Prostate gland (tissue), 2 donors: Measurements from ENCODE around the gene GALNT16. TPM values are rescaled to one million over a fixed set of nuclear protein-coding genes. Genes with fewer than 3 reads are reported as not detected.

Experiments used
- DNase-seq: peaks from one replicate; pipeline ENCODE4 v3.0.0-alpha.2; 2019; ENCODE audit warnings: low spot score
- H3K27ac ChIP-seq, 2 donors: fragments of 200-600 bp; sonication (generic); 2 replicates each; pipeline ENCODE4 v1.5.1; 2017 to 2019
- H3K27me3 ChIP-seq: fragments of 200-600 bp; sonication (generic); replicated peaks from 2 replicates; pipeline ENCODE4 v1.5.1; 2019; ENCODE audit not compliant: insufficient read depth
- H3K36me3 ChIP-seq, 2 donors: fragments of 200-600 bp; sonication (generic); 1 replicate in 1 of 2; 2 replicates in 1 of 2; pipeline versions ENCODE4 v1.5.1 to v1.8.1; 2017 to 2019
- H3K4me1 ChIP-seq: fragments of 200-600 bp; sonication (generic); replicated peaks from 2 replicates; pipeline ENCODE4 v1.5.1; 2019
- H3K4me3 ChIP-seq, 2 donors: fragments of 200-600 bp; sonication (generic); 2 replicates each; pipeline ENCODE4 v1.5.1; 2017 to 2019
- H3K9me3 ChIP-seq: fragments of 200-600 bp; sonication (generic); 2 replicates; pipeline ENCODE4 v1.5.1; 2017
- CTCF ChIP-seq, 4 experiments: fragments of 200-600 bp in 2 of 4; fragments of 450-650 bp in 2 of 4; sonication (generic) in 2 of 4; IDR thresholded peaks; 1 replicate in 3 of 4; 2 replicates in 1 of 4; pipeline ENCODE4 v1.5.1; 2016 to 2019; ENCODE audit warnings: antibody characterized with exemption in 4 of 4, mild to moderate bottlenecking in 2 of 4, moderate library complexity in 2 of 4
- POLR2A ChIP-seq: fragments of 450-650 bp; IDR thresholded peaks from one replicate; pipeline ENCODE4 v1.6.1; 2016; ENCODE audit warnings: antibody characterized with exemption, mild to moderate bottlenecking
- POLR2AphosphoS5 ChIP-seq: sonication (generic); formaldehyde crosslinking; IDR thresholded peaks from one replicate; pipeline ENCODE4 v1.6.1; 2017; ENCODE audit warnings: antibody characterized with exemption
- WGBS: methylation state at CpG from one replicate; pipeline ENCODE4 v1.1.5; 2018; 5-methylcytosine and 5-hydroxymethylcytosine counted together
- intact Hi-C: fragments of 100-400 bp; cut with DNase I; formaldehyde crosslinking; loops from one replicate; pipeline ENCODE4 v1.14.2; 2022
- total RNA-seq, 2 donors: library from RNA; depleted of rRNA; stranded (reverse); fragments of >200 nt; gene quantifications; one replicate each; pipeline ENCODE4 v1.1.0, GENCODE V29; 2016

GALNT16 gene
- total RNA-seq, 2 donors from 2014 or later = 2.0 to 6.9 TPM

GRCh38 chr14:69291396-69291795, 31.4 kb downstream of the GALNT16 start:
- Histone ChIP-seq H3K27me3 (no peaks in the 10 kb centered on the region), H3K4me3 (no peak overlapping the region), H3K4me1 (no peaks in the 10 kb centered on the region), H3K9me3 (no peaks in the 10 kb centered on the region), H3K27ac (no peak overlapping the region), H3K36me3 (no peaks in the 10 kb centered on the region)
- TF ChIP-seq POLR2A = no peak
- no peak for TF ChIP-seq CTCF (IDR thresholded peaks at IDR 0.05)
- TF ChIP-seq POLR2AphosphoS5 = no peak
- WGBS = 89% methylated on average over 5 of the region's 5 CpGs
- DNase-seq = no peak
- intact Hi-C loops = no loop called here

GRCh38 chr14:69291891-69292561, 32.1 kb downstream of the GALNT16 start:
- H3K4me3 ChIP-seq = no peak overlapping the region
- no peaks in the 10 kb centered on the region for H3K36me3 ChIP-seq
- H3K4me1 ChIP-seq = no peaks in the 10 kb centered on the region
- H3K27me3 ChIP-seq = no peaks in the 10 kb centered on the region
- no peak for DNase-seq
- no peaks in the 10 kb centered on the region for H3K9me3 ChIP-seq
- TF ChIP-seq CTCF (IDR thresholded peaks at IDR 0.05) (no peak), POLR2AphosphoS5 (no peak), POLR2A (no peak)
- no peak overlapping the region for H3K27ac ChIP-seq
- 71% methylated on average over 5 of the region's 5 CpGs for WGBS
- intact Hi-C loops = no loop called here

- intact Hi-C loops = no loop called here
- H3K4me3 ChIP-seq = no peak overlapping the region
- no peaks in the 10 kb centered on the region for H3K27me3 ChIP-seq
- H3K4me1 ChIP-seq = no peaks in the 10 kb centered on the region
- DNase-seq = no peak
- 69% methylated on average over 10 of the region's 10 CpGs for WGBS
- H3K9me3 ChIP-seq = no peaks in the 10 kb centered on the region
- H3K36me3 ChIP-seq = no peaks in the 10 kb centered on the region
- H3K27ac ChIP-seq = no peak overlapping the region
- TF ChIP-seq POLR2AphosphoS5 (no peak), POLR2A (no peak), CTCF (IDR thresholded peaks at IDR 0.05) (no peak)
Measured at GRCh38 chr14:69298131-69299071, 38.4 kb downstream of the GALNT16 start.

GRCh38 chr14:69299286-69300035, 39.5 kb downstream of the GALNT16 start:
- intact Hi-C loops = no loop called here
- H3K4me3 ChIP-seq = no peak overlapping the region
- no peak overlapping the region for H3K27ac ChIP-seq
- WGBS = 84% methylated on average over 11 of the region's 11 CpGs
- no peaks in the 10 kb centered on the region for H3K9me3 ChIP-seq
- TF ChIP-seq POLR2A (no peak), CTCF (IDR thresholded peaks at IDR 0.05) (no peak)
- no peaks in the 10 kb centered on the region for H3K4me1 ChIP-seq
- no peaks in the 10 kb centered on the region for H3K27me3 ChIP-seq
- H3K36me3 ChIP-seq = no peaks in the 10 kb centered on the region
- DNase-seq = no peak
